Body of pancreas (tissue), 4 donors: ENCODE data around the gene SSTR3. TPM values are rescaled to one million over a fixed set of nuclear protein-coding genes. Genes with fewer than 3 reads are reported as not detected.

Experiments
- ATAC-seq: fragments of 150-250 bp; one replicate; pipeline ENCODE4 v1.9.1; 2016
- DNase-seq, 4 donors: peaks; one replicate each; pipeline ENCODE4 v3.0.0-alpha.2; 2019
- H3K27ac ChIP-seq, 4 donors: fragments of 200-600 bp; sonication (generic); 1 replicate in 3 of 4; 2 replicates in 1 of 4; pipeline versions ENCODE4 v1.5.1 to v1.6.1; 2016 to 2019; ENCODE audit warnings: mild to moderate bottlenecking in 1 of 4, mixed read lengths in 1 of 4, moderate library complexity in 1 of 4
- H3K27me3 ChIP-seq, 2 donors: fragments of 200-600 bp; sonication (generic); one replicate each; pipeline ENCODE4 v1.6.0; 2016; ENCODE audit warnings: mild to moderate bottlenecking in 1 of 2
- H3K36me3 ChIP-seq, 2 donors: fragments of 200-600 bp; sonication (generic); replicated peaks in 1 of 2; 2 replicates each; pipeline ENCODE4 v1.5.1; 2016; ENCODE audit warnings: low read depth in 2 of 2; ENCODE audit not compliant: insufficient read depth in 1 of 2
- H3K4me1 ChIP-seq: fragments of 200-600 bp; sonication (generic); one replicate; pipeline ENCODE4 v1.6.0; 2016
- H3K4me3 ChIP-seq, 2 donors: fragments of 200-600 bp; sonication (generic); 1 replicate in 1 of 2; 2 replicates in 1 of 2; pipeline ENCODE4 v1.5.1; 2016 to 2019
- H3K9me3 ChIP-seq, 3 donors: fragments of 200-600 bp; sonication (generic); 1 replicate in 2 of 3; 2 replicates in 1 of 3; pipeline ENCODE4 v1.5.1; 2016
- POLR2A ChIP-seq, 3 donors: fragments of 450-650 bp; IDR thresholded peaks; one replicate each; pipeline ENCODE4 v1.6.1; 2016; ENCODE audit warnings: antibody characterized with exemption in 3 of 3, mild to moderate bottlenecking in 2 of 3
- WGBS, 2 donors: methylation state at CpG; one replicate each; pipeline ENCODE4 v1.1.5; 2017; 5-methylcytosine and 5-hydroxymethylcytosine counted together
- intact Hi-C: fragments of 100-400 bp; cut with DNase I; formaldehyde crosslinking; loops from one replicate; pipeline ENCODE4 v1.15.1; 2023
- total RNA-seq, 2 donors: library from RNA; depleted of rRNA; stranded (reverse); fragments of >200 nt; gene quantifications; one replicate each; pipeline ENCODE4 v1.1.0, GENCODE V29; 2016
- TF ChIP-seq, protein P1 (sequence below), 7 experiments: fragments of 450-650 bp in 4 of 7; fragments of 200-600 bp in 3 of 7; sonication (generic) in 3 of 7; IDR thresholded peaks; one replicate each; pipeline ENCODE4 v1.5.1; 2016 to 2019; ENCODE audit warnings: antibody characterized with exemption in 7 of 7

Gene SSTR3
- total RNA-seq, 2 donors from 2014 or later = 1.3 to 4.2 TPM

DNA sequence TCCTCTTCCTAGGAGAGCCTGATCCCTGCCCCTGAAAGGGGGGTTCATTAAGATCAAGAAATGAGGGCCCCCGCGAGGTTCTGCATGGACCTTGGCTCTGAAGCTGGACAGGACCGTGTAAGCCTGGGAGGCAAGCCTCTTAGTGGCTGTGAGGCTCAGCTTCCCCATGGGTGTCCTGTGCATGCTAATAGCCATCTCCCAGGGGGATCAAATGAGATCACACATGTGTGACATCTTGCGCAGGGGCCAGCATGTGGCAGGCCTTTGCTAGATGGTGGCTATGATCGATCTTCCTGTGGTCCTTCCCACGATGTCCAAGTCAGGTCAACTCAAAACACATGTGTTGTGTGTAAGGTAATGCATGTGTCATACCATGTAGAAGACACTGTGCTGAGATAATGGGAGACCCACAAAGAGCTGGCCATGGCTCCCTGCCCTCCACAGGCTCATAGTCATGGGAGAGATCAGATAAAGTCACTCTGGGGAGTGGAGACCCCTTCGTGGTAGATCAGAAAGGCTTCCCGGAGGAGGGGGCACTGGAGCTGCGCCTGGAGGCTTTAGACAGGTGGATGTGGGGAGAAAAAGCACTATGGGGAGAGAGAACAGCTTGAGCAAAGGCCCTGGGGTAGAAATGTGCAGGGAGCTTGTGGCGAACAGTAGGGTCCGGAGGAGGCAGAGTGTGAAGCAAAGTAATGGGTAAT, 28.1 kb upstream of the SSTR3 start:
- no peak overlapping the region for H3K4me3 ChIP-seq
- DNase-seq = no peak
- no peak overlapping the region for H3K27ac ChIP-seq
- intact Hi-C loops = no loop called here
- TF ChIP-seq POLR2A (IDR thresholded peaks at IDR 0.05) = no peak
- TF ChIP-seq, protein P1, sequence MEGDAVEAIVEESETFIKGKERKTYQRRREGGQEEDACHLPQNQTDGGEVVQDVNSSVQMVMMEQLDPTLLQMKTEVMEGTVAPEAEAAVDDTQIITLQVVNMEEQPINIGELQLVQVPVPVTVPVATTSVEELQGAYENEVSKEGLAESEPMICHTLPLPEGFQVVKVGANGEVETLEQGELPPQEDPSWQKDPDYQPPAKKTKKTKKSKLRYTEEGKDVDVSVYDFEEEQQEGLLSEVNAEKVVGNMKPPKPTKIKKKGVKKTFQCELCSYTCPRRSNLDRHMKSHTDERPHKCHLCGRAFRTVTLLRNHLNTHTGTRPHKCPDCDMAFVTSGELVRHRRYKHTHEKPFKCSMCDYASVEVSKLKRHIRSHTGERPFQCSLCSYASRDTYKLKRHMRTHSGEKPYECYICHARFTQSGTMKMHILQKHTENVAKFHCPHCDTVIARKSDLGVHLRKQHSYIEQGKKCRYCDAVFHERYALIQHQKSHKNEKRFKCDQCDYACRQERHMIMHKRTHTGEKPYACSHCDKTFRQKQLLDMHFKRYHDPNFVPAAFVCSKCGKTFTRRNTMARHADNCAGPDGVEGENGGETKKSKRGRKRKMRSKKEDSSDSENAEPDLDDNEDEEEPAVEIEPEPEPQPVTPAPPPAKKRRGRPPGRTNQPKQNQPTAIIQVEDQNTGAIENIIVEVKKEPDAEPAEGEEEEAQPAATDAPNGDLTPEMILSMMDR (IDR thresholded peaks at IDR 0.05) = no peak
- no peaks in the 10 kb centered on the region for H3K36me3 ChIP-seq
- WGBS, 2 donors = 71 to 75% methylated on average over 10 to 11 of the region's 11 CpGs
- peaks cover 0 to 7% of the 10 kb centered on the region in 2 donors for H3K27me3 ChIP-seq
- no peak for ATAC-seq
- H3K9me3 ChIP-seq = no peaks in the 10 kb centered on the region
- H3K4me1 ChIP-seq = peaks cover 3% of the 10 kb centered on the region

DNA sequence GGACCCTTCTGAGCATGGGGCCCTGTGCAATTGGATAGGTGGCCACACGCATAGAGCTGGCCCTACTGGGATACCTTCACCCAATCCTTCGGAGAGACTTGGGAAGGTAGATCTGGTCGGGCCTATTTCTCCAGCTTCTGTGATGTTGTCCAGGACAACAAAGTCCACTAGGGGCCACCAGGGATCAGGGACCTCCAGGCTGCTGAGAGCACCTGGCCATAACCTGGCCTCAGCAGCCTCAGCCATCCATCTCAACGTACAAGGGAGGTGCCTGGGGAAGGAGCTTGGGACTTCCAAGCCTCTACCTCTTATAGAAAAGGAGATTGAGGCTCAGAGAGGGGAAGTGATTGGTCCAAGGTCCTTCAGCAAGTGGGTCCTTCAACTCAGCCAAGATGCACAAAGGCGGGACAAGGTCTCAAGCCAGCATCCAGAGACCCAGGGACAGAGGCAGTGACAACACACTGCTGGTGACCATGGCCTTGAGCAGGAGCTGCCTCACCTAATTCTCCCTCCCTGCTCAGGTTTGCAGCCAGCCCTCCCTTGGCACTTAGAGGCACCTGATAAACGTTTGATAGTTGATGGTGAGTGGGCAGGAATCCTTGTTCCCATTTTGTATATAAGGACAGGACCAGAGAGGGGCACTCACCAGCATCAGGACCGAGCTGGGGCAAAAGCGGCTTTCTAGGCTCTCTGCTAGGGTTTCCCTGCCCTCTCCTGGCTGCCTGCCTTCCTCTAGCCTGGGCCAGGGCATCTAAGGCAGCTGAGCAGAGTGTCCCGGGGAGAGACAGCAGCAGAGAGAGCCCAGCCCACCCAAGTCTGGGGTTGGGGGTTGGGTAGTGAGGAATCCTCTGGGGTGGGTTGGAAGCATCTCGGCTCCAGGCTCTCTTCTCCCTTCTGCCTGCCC, 27.3 kb upstream of the SSTR3 start:
- no peak overlapping the region for H3K4me3 ChIP-seq
- peaks cover 0 to 7% of the 10 kb centered on the region in 2 donors for H3K27me3 ChIP-seq
- intact Hi-C loops = no loop called here
- ATAC-seq = no peak
- peaks cover 3% of the 10 kb centered on the region for H3K4me1 ChIP-seq
- TF ChIP-seq POLR2A (IDR thresholded peaks at IDR 0.05) = no peak
- TF ChIP-seq, protein P1 (IDR thresholded peaks at IDR 0.05) = no peak
- WGBS, 2 donors = 55 to 65% methylated on average over 9 to 10 of the region's 10 CpGs
- no peaks in the 10 kb centered on the region for H3K9me3 ChIP-seq
- no peaks in the 10 kb centered on the region for H3K36me3 ChIP-seq
- H3K27ac ChIP-seq = no peak overlapping the region
- no peak for DNase-seq

DNA sequence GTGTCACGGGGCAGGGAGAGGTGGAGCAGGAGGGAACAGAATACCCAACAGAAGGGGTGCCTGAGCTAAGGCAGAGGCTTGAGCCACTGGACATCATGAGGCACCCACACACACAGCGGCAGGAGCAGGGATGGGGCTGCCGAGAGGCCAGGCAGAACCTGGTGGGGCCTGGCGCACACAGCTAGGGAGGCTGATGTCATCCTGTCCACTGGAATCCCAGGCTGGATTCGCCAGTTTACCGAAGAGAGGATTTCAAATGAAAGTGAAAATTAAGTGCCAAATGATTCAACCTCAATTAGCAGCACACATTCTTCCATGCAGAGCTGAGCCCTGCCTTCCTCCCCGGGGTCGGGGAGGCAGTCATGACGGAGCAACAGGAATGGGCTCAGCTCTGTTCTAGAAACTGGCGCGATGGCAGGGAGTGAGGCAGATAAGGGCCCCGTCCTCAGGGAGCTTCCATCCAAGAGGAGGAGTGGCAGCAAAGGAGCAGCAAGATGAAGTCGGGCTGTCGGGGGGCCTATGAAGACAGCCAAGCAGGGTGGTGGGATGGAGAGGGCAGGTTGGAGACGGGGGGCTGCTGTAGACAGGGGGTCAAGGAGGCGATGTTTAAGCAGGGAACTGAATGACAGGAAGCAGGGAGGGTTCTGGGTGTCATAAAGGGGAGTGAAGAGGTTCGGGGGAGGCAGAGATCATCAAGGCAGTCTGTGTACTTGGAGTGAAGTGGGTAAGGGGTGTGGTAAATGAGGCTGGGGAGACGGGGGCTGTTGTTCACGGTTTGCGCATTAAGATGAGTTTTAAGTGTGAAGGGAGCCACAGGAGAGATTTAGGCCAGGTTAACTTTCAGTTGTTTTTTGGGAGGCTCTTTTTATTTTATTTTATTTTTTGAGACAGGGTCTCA, 25.3 kb upstream of the SSTR3 start:
- no peaks in the 10 kb centered on the region for H3K9me3 ChIP-seq
- H3K4me1 ChIP-seq = no peaks in the 10 kb centered on the region
- H3K27me3 ChIP-seq = no peaks in the 10 kb centered on the region
- WGBS, 2 donors = 66 to 70% methylated on average over 20 of the region's 20 CpGs
- no peak overlapping the region for H3K27ac ChIP-seq
- ATAC-seq (no peak), DNase-seq (no peak)
- intact Hi-C loops = no loop called here
- TF ChIP-seq, protein P1 (IDR thresholded peaks at IDR 0.05) = no peak
- TF ChIP-seq POLR2A (IDR thresholded peaks at IDR 0.05) = no peak
- H3K36me3 ChIP-seq = no peaks in the 10 kb centered on the region
- no peak overlapping the region for H3K4me3 ChIP-seq

DNA sequence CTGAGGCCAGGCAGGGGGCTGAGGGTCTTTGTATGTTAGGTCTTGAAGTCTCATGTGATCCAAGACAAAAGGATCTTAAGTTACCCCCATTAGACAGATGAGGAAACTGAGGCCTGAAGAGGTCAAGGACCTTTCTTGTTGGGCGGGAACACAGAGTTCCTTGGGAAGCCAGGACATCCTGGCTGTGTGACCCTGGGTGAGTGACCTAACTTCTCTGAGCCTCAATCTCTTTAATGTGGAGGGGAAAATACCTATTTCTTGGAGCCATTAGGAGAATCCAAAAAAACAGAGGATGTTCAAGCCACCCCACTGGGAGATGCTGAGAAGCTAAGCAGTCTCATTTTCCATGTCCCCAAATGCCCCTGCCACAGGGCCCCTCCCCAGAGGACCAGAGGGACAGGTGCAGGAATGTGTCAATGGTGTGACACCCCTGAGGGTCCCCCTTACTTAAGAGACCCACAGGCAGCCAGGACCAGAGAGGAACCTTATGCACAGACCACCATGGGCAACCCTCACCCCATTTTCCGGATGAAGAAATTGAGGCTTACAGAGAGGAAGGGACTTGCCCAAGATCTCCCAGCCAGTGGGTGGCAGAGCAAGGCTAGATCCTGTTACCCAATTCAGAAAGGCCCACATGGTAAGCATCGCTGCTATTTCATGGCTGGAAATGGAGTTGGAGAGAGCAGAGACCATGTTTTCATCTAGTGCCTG, 23.8 kb upstream of the SSTR3 start:
- Histone ChIP-seq H3K27me3 (no peaks in the 10 kb centered on the region), H3K27ac (no peak overlapping the region), H3K4me3 (no peak overlapping the region), H3K9me3 (no peaks in the 10 kb centered on the region), H3K36me3 (no peaks in the 10 kb centered on the region), H3K4me1 (peaks cover 2% of the 10 kb centered on the region)
- no peak for TF ChIP-seq POLR2A (IDR thresholded peaks at IDR 0.05)
- TF ChIP-seq, protein P1 (IDR thresholded peaks at IDR 0.05) = no peak
- WGBS, 2 donors = 74 to 88% methylated on average over 3 of the region's 3 CpGs
- no peak for DNase-seq
- intact Hi-C loops = no loop called here
- no peak for ATAC-seq
